Measurements from ENCODE around the gene SPRR4.

SPRR4 gene

DNA sequence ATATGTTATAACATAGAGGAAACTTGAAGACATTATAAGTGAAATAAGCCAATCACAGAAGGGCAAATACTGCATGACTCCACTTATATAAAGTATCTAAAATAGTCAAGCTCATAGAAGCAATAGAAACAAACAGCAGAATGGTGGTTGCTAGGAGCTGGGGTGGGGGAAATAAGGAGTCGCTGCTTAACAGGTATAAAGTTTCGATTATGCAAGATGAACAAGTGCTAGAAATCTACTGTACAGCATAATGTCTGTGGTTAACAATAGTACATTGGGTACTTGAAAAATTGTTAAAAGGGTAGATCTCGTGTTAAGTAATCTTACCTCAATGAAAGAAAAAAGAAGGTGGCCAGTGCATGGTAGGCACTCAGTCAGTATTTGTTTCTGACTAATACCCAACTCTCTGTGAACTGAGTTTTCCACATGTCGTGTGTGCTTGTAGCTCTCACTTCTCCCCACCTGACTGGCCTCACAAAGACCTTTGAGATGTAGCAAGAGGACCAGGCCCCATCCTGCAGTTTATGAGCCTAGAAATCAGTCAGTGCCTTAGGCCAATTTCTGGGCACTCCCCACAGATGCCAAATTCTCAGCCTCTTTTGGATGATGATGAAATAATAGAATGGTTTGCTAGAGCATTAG, 38.2 kb upstream of the SPRR4 start:
- no peaks in the 10 kb centered on the region for H3K36me3 ChIP-seq (ENCODE audit: control insufficient read depth in 1 of 2, insufficient read depth in 2 of 2, low read depth in 1 of 2, low read length in 2 of 2)
- H3K18ac ChIP-seq (ENCODE audit: low read depth in 1 of 2, low read length in 2 of 2), result no peak overlapping the region
- H2BK120ac ChIP-seq (ENCODE audit: low read depth, low read length), result no peak overlapping the region
- H4K91ac ChIP-seq (ENCODE audit: low read length), result no peak overlapping the region
- H3K4me1 ChIP-seq (ENCODE audit: control insufficient read depth, insufficient read depth, low read depth, low read length), result no peaks in the 10 kb centered on the region
- no peak overlapping the region for H4K8ac ChIP-seq (ENCODE audit: low read length)
- no peak overlapping the region for H3K4ac ChIP-seq (ENCODE audit: low read depth in 1 of 2, low read length in 2 of 2)
- no peak overlapping the region for H3K14ac ChIP-seq (ENCODE audit: low read length in 2 of 2)
- H2BK15ac ChIP-seq (ENCODE audit: low read depth, poor library complexity, severe bottlenecking), result no peak overlapping the region
- H3K9me3 ChIP-seq (ENCODE audit: control insufficient read depth, low read length), result no peaks in the 10 kb centered on the region
- H3K79me1 ChIP-seq (replicated peaks; ENCODE audit: low read length, poor library complexity, severe bottlenecking), result no peaks in the 10 kb centered on the region
- H3K27me3 ChIP-seq (ENCODE audit: control insufficient read depth in 1 of 2, insufficient read depth in 1 of 2, low read length in 2 of 2), result peaks cover 0 to 24% of the 10 kb centered on the region in 2 experiments
- H3K4me3 ChIP-seq (ENCODE audit: insufficient read depth in 1 of 2, low read depth in 1 of 2, low read length in 2 of 2), result no peak overlapping the region
- H2BK12ac ChIP-seq (ENCODE audit: low read length in 2 of 2), result no peak overlapping the region
- no peak overlapping the region for H3K27ac ChIP-seq (ENCODE audit: low read length, poor library complexity, severe bottlenecking)
- H2AFZ ChIP-seq (ENCODE audit: low read depth, low read length), result no peak overlapping the region
- no peak overlapping the region for H2AK5ac ChIP-seq (ENCODE audit: low read length, severe bottlenecking)
- H3K4me2 ChIP-seq (ENCODE audit: low read length, poor library complexity, severe bottlenecking), result no peak overlapping the region
- DNase-seq, result no peak
- no peak overlapping the region for H2BK5ac ChIP-seq (ENCODE audit: low read depth, low read length, poor library complexity, severe bottlenecking)
- H3K9ac ChIP-seq (ENCODE audit: low read length), result no peak overlapping the region
- WGBS, result 42% methylated on average over 4 of the region's 4 CpGs
- H3K23ac ChIP-seq (ENCODE audit: low read length in 2 of 2), result no peak overlapping the region

DNA sequence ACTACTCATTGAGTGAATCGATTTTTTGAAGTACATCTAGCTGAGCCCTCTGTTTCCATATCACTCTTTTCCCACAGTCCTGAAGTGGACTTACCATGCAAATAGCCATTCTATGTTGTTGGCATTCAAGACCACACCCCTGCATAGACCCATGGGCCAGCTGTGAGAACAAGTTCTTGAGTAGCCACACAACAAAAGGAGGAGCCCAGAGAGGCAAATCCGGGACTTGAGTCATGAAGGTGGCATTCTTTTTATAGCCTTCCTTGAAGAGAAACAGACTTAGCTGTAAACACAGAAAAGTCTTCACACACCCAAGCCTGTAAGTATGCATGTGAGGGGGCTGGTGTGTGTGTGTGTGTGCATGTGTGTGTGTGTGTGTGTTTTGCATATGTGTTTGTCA, 37.3 kb upstream of the SPRR4 start:
- H4K91ac ChIP-seq (ENCODE audit: low read length), result no peak overlapping the region
- no peak overlapping the region for H2BK15ac ChIP-seq (ENCODE audit: low read depth, poor library complexity, severe bottlenecking)
- no peak overlapping the region for H2BK12ac ChIP-seq (ENCODE audit: low read length in 2 of 2)
- H2BK5ac ChIP-seq (ENCODE audit: low read depth, low read length, poor library complexity, severe bottlenecking), result no peak overlapping the region
- DNase-seq, result no peak
- H2BK120ac ChIP-seq (ENCODE audit: low read depth, low read length), result no peak overlapping the region
- H3K23ac ChIP-seq (ENCODE audit: low read length in 2 of 2), result no peak overlapping the region
- H3K36me3 ChIP-seq (ENCODE audit: control insufficient read depth in 1 of 2, insufficient read depth in 2 of 2, low read depth in 1 of 2, low read length in 2 of 2), result no peaks in the 10 kb centered on the region
- no peak overlapping the region for H3K27ac ChIP-seq (ENCODE audit: low read length, poor library complexity, severe bottlenecking)
- H3K18ac ChIP-seq (ENCODE audit: low read depth in 1 of 2, low read length in 2 of 2), result no peak overlapping the region
- H4K8ac ChIP-seq (ENCODE audit: low read length), result no peak overlapping the region
- no peaks in the 10 kb centered on the region for H3K79me1 ChIP-seq (replicated peaks; ENCODE audit: low read length, poor library complexity, severe bottlenecking)
- H3K14ac ChIP-seq (ENCODE audit: low read length in 2 of 2), result no peak overlapping the region
- no peaks in the 10 kb centered on the region for H3K9me3 ChIP-seq (ENCODE audit: control insufficient read depth, low read length)
- no peak overlapping the region for H3K9ac ChIP-seq (ENCODE audit: low read length)
- no peak overlapping the region for H3K4me3 ChIP-seq (ENCODE audit: insufficient read depth in 1 of 2, low read depth in 1 of 2, low read length in 2 of 2)
- H3K4me2 ChIP-seq (ENCODE audit: low read length, poor library complexity, severe bottlenecking), result no peak overlapping the region
- 32% methylated on average over 2 of the region's 2 CpGs for WGBS
- H2AK5ac ChIP-seq (ENCODE audit: low read length, severe bottlenecking), result no peak overlapping the region
- no peak overlapping the region for H2AFZ ChIP-seq (ENCODE audit: low read depth, low read length)
- H3K4ac ChIP-seq (ENCODE audit: low read depth in 1 of 2, low read length in 2 of 2), result no peak overlapping the region
- no peaks in the 10 kb centered on the region for H3K4me1 ChIP-seq (ENCODE audit: control insufficient read depth, insufficient read depth, low read depth, low read length)
- peaks cover 0 to 24% of the 10 kb centered on the region in 2 experiments for H3K27me3 ChIP-seq (ENCODE audit: control insufficient read depth in 1 of 2, insufficient read depth in 1 of 2, low read length in 2 of 2)

DNA sequence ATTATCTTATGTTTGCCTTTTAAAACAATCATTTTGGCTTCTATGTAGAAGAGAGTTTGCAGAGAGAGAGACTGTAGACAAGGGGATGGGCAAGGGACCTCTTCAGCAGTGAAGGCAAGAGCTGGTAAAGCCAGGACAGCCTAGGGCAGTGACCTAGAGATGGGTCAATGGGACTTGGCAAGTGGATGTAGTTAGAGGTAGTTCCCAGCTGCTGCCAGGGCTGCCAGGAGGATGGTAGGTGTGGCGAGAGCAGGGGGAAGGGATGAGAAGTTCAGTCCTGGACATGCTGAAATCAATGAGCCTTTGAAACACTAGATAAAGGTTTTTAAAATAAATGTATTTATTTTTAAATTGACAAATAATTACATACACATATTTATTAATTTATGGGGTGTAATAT, 29.8 kb upstream of the SPRR4 start:
- Histone ChIP-seq H4K8ac (ENCODE audit: low read length) (no peak overlapping the region), H3K9ac (ENCODE audit: low read length) (no peak overlapping the region), H3K14ac (ENCODE audit: low read length in 2 of 2) (no peak overlapping the region), H3K23ac (ENCODE audit: low read length in 2 of 2) (no peak overlapping the region), H4K91ac (ENCODE audit: low read length) (no peak overlapping the region), H3K79me1 (replicated peaks; ENCODE audit: low read length, poor library complexity, severe bottlenecking) (no peaks in the 10 kb centered on the region), H3K4me3 (ENCODE audit: insufficient read depth in 1 of 2, low read depth in 1 of 2, low read length in 2 of 2) (no peak overlapping the region), H3K27me3 (ENCODE audit: control insufficient read depth in 1 of 2, insufficient read depth in 1 of 2, low read length in 2 of 2) (peaks cover 0 to 9% of the 10 kb centered on the region in 2 experiments), H3K27ac (ENCODE audit: low read length, poor library complexity, severe bottlenecking) (no peak overlapping the region), H3K36me3 (ENCODE audit: control insufficient read depth in 1 of 2, insufficient read depth in 2 of 2, low read depth in 1 of 2, low read length in 2 of 2) (no peaks in the 10 kb centered on the region), H3K4me1 (ENCODE audit: control insufficient read depth, insufficient read depth, low read depth, low read length) (no peaks in the 10 kb centered on the region), H2BK15ac (ENCODE audit: low read depth, poor library complexity, severe bottlenecking) (no peak overlapping the region), H3K18ac (ENCODE audit: low read depth in 1 of 2, low read length in 2 of 2) (no peak overlapping the region), H2AK5ac (ENCODE audit: low read length, severe bottlenecking) (no peak overlapping the region), H2BK12ac (ENCODE audit: low read length in 2 of 2) (no peak overlapping the region), H2BK120ac (ENCODE audit: low read depth, low read length) (no peak overlapping the region), H2BK5ac (ENCODE audit: low read depth, low read length, poor library complexity, severe bottlenecking) (no peak overlapping the region), H3K9me3 (ENCODE audit: control insufficient read depth, low read length) (no peaks in the 10 kb centered on the region), H3K4me2 (ENCODE audit: low read length, poor library complexity, severe bottlenecking) (no peak overlapping the region), H2AFZ (ENCODE audit: low read depth, low read length) (no peak overlapping the region), H3K4ac (ENCODE audit: low read depth in 1 of 2, low read length in 2 of 2) (no peak overlapping the region)
- DNase-seq, result no peak
- no CpG with 5 or more reads among the region's 1 CpG for WGBS

DNA sequence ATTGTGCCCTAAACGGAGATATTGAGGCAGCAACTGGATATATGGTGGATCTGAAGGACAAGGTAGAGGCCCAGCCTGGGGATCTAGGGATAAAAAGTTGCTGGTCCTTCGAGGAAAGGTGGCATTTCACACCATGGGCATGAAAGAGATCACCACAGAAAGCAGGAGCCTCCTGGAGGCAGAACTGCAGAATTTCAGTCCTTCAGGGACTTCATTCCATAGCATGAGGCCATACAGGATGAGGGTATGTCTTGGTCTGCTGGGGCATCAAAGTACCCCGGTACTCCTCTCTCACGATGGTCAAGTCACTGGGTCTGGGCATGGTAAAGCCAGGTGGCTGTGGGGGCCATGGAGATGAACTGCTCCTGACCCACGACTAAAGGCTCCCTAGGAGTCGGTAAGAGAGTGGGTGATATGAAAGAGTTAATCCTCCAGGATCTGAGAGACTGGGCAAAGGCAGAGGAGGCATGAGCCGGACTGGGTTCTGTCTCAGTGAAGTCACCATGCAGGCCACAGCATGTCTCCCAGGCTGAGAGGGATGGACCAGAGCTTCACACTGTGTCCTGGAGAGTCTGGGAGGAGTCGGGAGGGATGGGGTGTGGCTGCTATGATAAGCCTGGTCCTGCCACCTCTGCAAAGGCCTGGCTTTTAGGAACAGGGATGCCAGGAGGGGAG, 29.3 kb upstream of the SPRR4 start:
- H3K36me3 ChIP-seq (ENCODE audit: control insufficient read depth in 1 of 2, insufficient read depth in 2 of 2, low read depth in 1 of 2, low read length in 2 of 2), result no peaks in the 10 kb centered on the region
- DNase-seq, result no peak
- H3K4ac ChIP-seq (ENCODE audit: low read depth in 1 of 2, low read length in 2 of 2), result no peak overlapping the region
- no peaks in the 10 kb centered on the region for H3K79me1 ChIP-seq (replicated peaks; ENCODE audit: low read length, poor library complexity, severe bottlenecking)
- no peak overlapping the region for H3K9ac ChIP-seq (ENCODE audit: low read length)
- H4K8ac ChIP-seq (ENCODE audit: low read length), result no peak overlapping the region
- H3K4me2 ChIP-seq (ENCODE audit: low read length, poor library complexity, severe bottlenecking), result no peak overlapping the region
- H3K4me3 ChIP-seq (ENCODE audit: insufficient read depth in 1 of 2, low read depth in 1 of 2, low read length in 2 of 2), result no peak overlapping the region
- no peak overlapping the region for H2AK5ac ChIP-seq (ENCODE audit: low read length, severe bottlenecking)
- no peaks in the 10 kb centered on the region for H3K4me1 ChIP-seq (ENCODE audit: control insufficient read depth, insufficient read depth, low read depth, low read length)
- H4K91ac ChIP-seq (ENCODE audit: low read length), result no peak overlapping the region
- H3K27ac ChIP-seq (ENCODE audit: low read length, poor library complexity, severe bottlenecking), result no peak overlapping the region
- H3K14ac ChIP-seq (ENCODE audit: low read length in 2 of 2), result no peak overlapping the region
- no peaks in the 10 kb centered on the region for H3K9me3 ChIP-seq (ENCODE audit: control insufficient read depth, low read length)
- no peak overlapping the region for H2BK15ac ChIP-seq (ENCODE audit: low read depth, poor library complexity, severe bottlenecking)
- no peak overlapping the region for H3K18ac ChIP-seq (ENCODE audit: low read depth in 1 of 2, low read length in 2 of 2)
- 54% methylated on average over 8 of the region's 8 CpGs for WGBS
- H3K23ac ChIP-seq (ENCODE audit: low read length in 2 of 2), result no peak overlapping the region
- H2AFZ ChIP-seq (ENCODE audit: low read depth, low read length), result no peak overlapping the region
- H2BK120ac ChIP-seq (ENCODE audit: low read depth, low read length), result no peak overlapping the region
- H2BK5ac ChIP-seq (ENCODE audit: low read depth, low read length, poor library complexity, severe bottlenecking), result no peak overlapping the region
- peaks cover 0 to 3% of the 10 kb centered on the region in 2 experiments for H3K27me3 ChIP-seq (ENCODE audit: control insufficient read depth in 1 of 2, insufficient read depth in 1 of 2, low read length in 2 of 2)
- no peak overlapping the region for H2BK12ac ChIP-seq (ENCODE audit: low read length in 2 of 2)

Measured in mesenchymal stem cell (in vitro differentiated cells and primary cell).